Measurements from ENCODE around the gene ALPP. TPM values are rescaled to one million over a fixed set of nuclear protein-coding genes. Genes with fewer than 3 reads are reported as not detected.

The ALPP gene
- total RNA-seq, 1 experiment from 2014 or later = 0.20 TPM

DNA sequence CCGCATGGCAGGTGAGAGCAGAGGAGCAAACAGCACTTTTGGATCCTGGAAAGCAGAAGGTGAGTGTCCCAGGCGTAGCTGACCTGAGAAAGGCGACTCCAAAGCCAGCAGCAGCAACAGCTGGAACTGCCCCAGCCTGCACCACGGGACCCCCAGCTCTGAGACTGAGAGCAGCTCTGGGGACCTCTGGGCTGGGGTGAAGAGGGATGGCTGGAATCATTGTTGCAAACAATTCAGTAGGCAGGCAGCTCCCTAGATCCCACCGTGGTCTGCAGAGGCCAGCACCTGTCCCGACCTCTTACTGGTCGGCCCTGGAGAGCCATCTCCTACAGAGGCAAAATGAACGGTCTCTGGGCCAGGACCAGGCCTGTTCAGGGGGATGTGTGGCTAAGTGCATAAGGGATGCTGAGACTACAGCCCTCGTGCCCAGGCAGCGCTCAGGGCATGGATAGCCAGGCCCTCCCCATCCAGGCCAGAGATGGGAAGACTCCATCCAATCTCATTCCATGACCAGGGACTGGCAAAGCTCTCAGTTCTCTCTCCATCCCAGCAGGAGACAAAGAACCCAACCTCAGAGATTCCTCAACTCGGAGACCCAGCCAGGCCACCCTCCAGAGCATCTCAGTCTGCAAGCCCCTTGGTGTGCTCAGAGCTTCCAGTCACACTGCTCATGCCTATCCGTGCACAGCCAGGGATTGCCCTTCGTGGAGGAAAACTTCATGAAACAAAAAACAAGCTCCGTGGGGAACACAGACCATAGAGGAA is 38.2 kb upstream of the ALPP start (continued):
- TF ChIP-seq, protein P1, sequence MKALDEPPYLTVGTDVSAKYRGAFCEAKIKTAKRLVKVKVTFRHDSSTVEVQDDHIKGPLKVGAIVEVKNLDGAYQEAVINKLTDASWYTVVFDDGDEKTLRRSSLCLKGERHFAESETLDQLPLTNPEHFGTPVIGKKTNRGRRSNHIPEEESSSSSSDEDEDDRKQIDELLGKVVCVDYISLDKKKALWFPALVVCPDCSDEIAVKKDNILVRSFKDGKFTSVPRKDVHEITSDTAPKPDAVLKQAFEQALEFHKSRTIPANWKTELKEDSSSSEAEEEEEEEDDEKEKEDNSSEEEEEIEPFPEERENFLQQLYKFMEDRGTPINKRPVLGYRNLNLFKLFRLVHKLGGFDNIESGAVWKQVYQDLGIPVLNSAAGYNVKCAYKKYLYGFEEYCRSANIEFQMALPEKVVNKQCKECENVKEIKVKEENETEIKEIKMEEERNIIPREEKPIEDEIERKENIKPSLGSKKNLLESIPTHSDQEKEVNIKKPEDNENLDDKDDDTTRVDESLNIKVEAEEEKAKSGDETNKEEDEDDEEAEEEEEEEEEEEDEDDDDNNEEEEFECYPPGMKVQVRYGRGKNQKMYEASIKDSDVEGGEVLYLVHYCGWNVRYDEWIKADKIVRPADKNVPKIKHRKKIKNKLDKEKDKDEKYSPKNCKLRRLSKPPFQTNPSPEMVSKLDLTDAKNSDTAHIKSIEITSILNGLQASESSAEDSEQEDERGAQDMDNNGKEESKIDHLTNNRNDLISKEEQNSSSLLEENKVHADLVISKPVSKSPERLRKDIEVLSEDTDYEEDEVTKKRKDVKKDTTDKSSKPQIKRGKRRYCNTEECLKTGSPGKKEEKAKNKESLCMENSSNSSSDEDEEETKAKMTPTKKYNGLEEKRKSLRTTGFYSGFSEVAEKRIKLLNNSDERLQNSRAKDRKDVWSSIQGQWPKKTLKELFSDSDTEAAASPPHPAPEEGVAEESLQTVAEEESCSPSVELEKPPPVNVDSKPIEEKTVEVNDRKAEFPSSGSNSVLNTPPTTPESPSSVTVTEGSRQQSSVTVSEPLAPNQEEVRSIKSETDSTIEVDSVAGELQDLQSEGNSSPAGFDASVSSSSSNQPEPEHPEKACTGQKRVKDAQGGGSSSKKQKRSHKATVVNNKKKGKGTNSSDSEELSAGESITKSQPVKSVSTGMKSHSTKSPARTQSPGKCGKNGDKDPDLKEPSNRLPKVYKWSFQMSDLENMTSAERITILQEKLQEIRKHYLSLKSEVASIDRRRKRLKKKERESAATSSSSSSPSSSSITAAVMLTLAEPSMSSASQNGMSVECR (CRISPR knock-in tag; IDR thresholded peaks at IDR 0.05; ENCODE audit: borderline replicate concordance) = no peak
- TF ChIP-seq NFE2L1 (CRISPR knock-in tag; IDR thresholded peaks at IDR 0.05) (no peak), KAT7 (CRISPR knock-in tag; IDR thresholded peaks at IDR 0.05; ENCODE audit: borderline replicate concordance) (no peak)
- TF ChIP-seq, protein P2, sequence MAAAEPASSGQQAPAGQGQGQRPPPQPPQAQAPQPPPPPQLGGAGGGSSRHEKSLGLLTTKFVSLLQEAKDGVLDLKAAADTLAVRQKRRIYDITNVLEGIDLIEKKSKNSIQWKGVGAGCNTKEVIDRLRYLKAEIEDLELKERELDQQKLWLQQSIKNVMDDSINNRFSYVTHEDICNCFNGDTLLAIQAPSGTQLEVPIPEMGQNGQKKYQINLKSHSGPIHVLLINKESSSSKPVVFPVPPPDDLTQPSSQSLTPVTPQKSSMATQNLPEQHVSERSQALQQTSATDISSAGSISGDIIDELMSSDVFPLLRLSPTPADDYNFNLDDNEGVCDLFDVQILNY (CRISPR knock-in tag; IDR thresholded peaks at IDR 0.05) = no peak

DNA sequence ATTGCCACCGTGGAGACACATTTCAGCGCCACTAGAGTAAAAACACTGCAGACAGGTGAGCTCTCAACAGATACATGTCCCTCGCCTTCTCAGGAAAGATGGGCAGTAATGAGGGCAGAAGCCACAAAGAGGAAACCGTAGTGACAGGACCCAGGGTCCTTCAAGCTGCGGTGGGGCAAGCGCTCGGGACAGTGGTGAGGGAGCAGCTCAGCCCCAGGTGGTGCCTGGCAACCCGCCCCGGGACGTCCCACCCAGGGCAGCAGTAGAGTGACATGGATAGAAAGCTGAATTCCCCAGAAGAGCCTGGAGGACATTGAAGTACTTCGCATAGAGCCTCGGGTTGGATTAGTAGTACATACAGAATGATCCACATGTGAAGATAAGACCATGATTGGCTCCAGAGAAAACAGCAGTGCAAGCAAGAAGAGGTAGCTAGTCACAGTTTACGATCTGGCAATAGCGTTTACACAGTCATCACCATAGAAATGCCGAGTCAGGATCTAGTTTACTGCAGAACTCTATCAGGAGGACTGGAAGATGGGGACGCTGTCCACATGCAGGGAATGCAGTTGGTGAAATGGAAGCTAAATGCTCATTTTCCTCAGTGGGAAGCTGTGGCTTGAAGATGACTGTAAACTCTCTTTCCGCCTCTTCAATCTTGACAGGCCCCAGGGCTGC is 37.4 kb upstream of the ALPP start:
- Mint-ChIP-seq H3K27ac (no peak overlapping the region), H3K4me3 (no peak overlapping the region), H3K4me1 (peaks cover 3% of the 10 kb centered on the region), H3K27me3 (ENCODE audit: low read depth) (no peaks in the 10 kb centered on the region; the same call in 1 of the 2 replicates), H3K36me3 (no peaks in the 10 kb centered on the region), H3K9me3 (no peaks in the 10 kb centered on the region)
- TF ChIP-seq JUN (CRISPR knock-in tag; IDR thresholded peaks at IDR 0.05) (no peak), CDX4 (CRISPR knock-in tag; IDR thresholded peaks at IDR 0.05; ENCODE audit: borderline replicate concordance) (no peak), ZNF425 (CRISPR knock-in tag; conservative IDR thresholded peaks at IDR 0.05) (no peak)
- no peak for ATAC-seq
- peak; percentile 5 for DNase-seq (ENCODE audit: low spot score)
- ChIA-PET POLR2A (no interaction called here), CTCF (interaction anchor here (0.6 to 6.1 kb wide), 8 partner anchors 9 to 416 kb away, joined by 3 to 78 read pairs (median 4); no protein-coding TSS in a partner anchor)

DNA sequence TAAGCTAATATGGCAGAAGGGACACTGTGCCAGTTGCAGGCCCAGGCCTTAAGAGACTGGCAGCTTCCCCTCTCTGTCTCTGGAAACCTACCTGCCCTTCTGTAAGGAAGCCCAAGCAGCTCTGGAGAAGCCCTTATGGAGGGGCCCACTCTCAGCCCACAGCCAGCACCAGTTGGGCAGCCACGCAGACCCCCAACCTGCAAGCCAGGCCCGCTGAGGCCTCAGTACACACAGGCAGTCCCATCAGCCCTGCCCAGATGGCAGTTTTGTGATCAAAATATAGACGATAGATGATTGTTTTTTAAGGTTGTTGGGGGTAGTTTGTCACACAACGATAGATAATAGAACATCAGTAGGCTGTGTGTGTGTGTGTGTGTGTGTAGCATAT is 36.8 kb upstream of the ALPP start:
- peaks cover 1% of the 10 kb centered on the region for H3K27me3 Mint-ChIP-seq (ENCODE audit: low read depth)
- DNase-seq (ENCODE audit: low spot score) (peak; percentile 2), ATAC-seq (no peak)
- no peaks in the 10 kb centered on the region for H3K9me3 Mint-ChIP-seq
- H3K4me1 Mint-ChIP-seq = peaks cover 3% of the 10 kb centered on the region
- H3K36me3 Mint-ChIP-seq = no peaks in the 10 kb centered on the region
- CTCF ChIA-PET = interaction anchor here (0.6 to 6.1 kb wide), 7 partner anchors 9 to 416 kb away, joined by 3 to 78 read pairs (median 4); no protein-coding TSS in a partner anchor
- no peak overlapping the region for H3K4me3 Mint-ChIP-seq
- POLR2A ChIA-PET = no interaction called here
- no peak overlapping the region for H3K27ac Mint-ChIP-seq
- TF ChIP-seq, protein P3, sequence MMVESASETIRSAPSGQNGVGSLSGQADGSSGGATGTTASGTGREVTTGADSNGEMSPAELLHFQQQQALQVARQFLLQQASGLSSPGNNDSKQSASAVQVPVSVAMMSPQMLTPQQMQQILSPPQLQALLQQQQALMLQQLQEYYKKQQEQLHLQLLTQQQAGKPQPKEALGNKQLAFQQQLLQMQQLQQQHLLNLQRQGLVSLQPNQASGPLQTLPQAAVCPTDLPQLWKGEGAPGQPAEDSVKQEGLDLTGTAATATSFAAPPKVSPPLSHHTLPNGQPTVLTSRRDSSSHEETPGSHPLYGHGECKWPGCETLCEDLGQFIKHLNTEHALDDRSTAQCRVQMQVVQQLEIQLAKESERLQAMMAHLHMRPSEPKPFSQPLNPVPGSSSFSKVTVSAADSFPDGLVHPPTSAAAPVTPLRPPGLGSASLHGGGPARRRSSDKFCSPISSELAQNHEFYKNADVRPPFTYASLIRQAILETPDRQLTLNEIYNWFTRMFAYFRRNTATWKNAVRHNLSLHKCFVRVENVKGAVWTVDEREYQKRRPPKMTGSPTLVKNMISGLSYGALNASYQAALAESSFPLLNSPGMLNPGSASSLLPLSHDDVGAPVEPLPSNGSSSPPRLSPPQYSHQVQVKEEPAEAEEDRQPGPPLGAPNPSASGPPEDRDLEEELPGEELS (CRISPR knock-in tag; IDR thresholded peaks at IDR 0.05) = no peak
- no peak for TF ChIP-seq NR3C1 (CRISPR knock-in tag; conservative IDR thresholded peaks at IDR 0.05; ENCODE audit: low read depth)
- no peak for TF ChIP-seq OVOL2 (CRISPR knock-in tag; IDR thresholded peaks at IDR 0.05; ENCODE audit: borderline replicate concordance)
- TF ChIP-seq TP53 (CRISPR knock-in tag; IDR thresholded peaks at IDR 0.05) = no peak
- TF ChIP-seq, protein P2 (CRISPR knock-in tag; IDR thresholded peaks at IDR 0.05) = no peak
- no peak for TF ChIP-seq ZNF423 (CRISPR knock-in tag; IDR thresholded peaks at IDR 0.05)
- TF ChIP-seq, protein P4, sequence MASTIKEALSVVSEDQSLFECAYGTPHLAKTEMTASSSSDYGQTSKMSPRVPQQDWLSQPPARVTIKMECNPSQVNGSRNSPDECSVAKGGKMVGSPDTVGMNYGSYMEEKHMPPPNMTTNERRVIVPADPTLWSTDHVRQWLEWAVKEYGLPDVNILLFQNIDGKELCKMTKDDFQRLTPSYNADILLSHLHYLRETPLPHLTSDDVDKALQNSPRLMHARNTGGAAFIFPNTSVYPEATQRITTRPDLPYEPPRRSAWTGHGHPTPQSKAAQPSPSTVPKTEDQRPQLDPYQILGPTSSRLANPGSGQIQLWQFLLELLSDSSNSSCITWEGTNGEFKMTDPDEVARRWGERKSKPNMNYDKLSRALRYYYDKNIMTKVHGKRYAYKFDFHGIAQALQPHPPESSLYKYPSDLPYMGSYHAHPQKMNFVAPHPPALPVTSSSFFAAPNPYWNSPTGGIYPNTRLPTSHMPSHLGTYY (CRISPR knock-in tag; IDR thresholded peaks at IDR 0.05) = no peak
- TF ChIP-seq ATF6 (CRISPR knock-in tag; IDR thresholded peaks at IDR 0.05) = no peak
- no peak for TF ChIP-seq ZNF121 (CRISPR knock-in tag; IDR thresholded peaks at IDR 0.05)
- no peak for TF ChIP-seq SOX15 (CRISPR knock-in tag; IDR thresholded peaks at IDR 0.05)
